AG20443 (cell line): ENCODE measurements around the gene DNAJC2.

ENCODE experiments used
- DNase-seq: peaks from one replicate; pipeline ENCODE4 v3.0.0; 2012; ENCODE audit warnings: low spot score, mixed read lengths

Gene DNAJC2

DNA sequence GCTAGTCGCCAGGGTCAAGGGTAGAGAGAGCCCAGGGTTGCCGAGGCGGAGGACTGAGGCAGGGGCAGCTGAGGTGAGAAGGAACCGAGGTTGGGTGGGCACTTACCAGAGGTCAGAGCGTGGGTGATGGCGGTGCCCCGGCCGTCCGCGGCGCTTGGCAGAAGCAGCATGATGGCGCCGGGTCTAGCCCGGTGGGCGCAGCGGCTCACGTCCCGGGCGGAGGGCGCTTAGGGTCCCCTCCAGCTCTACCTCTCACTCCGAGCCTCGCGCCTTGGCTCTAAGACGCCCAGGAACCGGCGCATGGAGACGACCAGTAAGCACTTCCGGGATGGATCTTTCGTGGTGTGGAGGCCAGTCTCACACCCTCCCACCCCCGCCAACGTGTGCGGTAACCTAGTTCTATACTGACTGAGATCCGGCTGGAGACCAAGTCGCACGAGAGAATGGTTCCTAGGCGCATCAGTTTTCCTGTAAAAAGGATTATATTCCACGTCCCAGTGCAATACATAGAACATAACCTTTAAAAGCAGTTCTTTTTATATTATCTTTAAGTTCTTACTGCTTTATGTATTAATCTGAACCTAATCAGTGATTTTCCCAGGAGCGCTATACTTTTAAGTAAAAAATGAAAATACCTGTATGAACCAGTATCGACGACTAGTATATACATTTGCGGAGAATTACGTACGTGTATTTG, at the start of gene DNAJC2:
TSS of gene DNAJC2 (minus strand) at position 315 of the 697 bp plus-strand sequence. CDS start at position 170, 145 bp downstream.
- DNase-seq = peak; percentile 95

DNA sequence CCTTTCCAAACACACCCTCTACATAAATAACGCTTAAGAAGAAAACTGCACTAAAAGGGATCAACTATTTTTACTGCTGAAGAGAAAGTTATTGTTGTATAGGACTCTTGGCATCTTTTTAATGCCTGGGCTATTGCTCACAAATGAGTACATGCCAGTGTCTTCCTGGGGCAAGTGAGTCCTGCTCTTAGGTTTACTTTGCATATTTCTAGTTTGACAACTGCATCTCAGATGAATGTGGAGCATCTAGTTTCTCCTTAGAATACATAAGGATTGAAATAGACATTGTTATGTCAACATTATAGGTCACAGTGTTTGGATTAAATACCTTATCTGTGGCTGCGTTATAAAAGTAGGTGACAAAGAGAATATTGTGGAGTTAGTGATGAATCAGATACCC, 47.4 kb upstream of the DNAJC2 start:
- no peak for DNase-seq

DNA sequence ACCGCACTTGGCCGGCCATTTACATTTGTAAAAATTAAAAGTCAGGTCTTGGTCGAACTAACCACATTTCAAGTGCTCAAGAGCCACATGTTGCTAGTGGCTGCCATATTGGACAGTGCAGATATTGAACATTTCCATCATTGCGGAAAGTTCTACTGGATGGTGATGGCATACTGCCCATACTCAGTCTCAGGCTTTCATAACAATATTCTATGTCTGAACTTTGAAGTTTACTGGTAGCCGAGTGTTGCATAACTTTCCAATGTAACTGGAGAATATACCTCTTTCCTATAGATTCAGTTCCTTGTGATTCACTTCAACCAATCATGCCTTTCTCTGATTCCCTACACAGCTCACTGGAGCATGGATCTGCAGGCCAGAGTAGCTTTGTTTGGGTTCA, 46.6 kb upstream of the DNAJC2 start:
- DNase-seq = no peak

DNA sequence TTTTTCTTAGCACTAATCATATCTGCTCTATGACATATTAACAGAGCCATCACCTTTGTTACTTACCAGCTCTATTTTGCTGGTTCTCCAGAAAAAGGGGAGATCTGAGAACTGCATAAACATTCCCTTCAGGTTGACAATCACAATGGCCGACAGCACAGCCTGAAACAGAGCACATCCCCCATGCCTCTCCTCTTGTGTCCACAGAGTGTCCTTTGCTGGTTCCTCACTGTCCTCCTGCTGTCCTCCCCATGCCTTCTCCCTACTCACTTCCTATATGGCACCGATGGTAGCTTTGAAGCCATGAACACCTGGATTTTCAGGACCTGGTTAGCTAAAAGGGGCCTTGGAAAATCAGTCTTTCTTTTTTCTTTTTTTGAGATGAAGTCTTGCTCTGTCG, 44.7 kb upstream of the DNAJC2 start:
- no peak for DNase-seq

DNA sequence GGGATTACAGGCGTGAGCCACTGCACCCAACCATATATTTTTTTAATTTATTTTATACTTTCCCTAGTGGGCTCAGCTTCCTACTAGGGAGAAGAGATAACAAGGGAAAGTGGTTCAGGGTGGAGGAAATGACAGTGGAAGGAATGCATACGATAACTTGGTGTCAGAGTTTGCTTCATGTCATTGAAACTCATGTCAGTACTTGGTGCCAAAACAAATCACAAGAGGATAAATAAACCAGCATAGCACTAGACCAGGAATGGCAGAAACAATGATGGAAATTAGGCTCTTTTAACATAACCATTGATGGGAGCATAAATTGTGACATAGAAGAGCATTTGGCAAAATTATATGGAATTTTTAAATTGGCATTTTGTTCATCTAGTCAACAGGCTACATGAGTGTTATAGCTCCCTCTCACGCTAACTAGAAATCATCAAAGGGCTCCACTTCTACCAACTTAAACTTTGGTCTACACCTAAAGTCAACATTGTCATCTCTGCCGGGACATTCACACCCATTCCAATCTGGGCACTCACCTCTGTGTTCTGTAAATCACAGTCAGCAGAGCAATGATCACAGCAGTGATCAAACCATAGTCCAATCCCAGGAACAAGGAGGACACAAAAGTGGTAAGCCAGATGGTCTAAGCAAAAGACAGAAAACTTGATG, 44.0 kb upstream of the DNAJC2 start:
- DNase-seq = no peak

- DNase-seq = no peak
These were observed 42.7 kb upstream of the DNAJC2 start for GRCh38 chr7:103387242-103387641.

- no peak for DNase-seq
These were observed 37.5 kb upstream of the DNAJC2 start for GRCh38 chr7:103382032-103382402.

DNA sequence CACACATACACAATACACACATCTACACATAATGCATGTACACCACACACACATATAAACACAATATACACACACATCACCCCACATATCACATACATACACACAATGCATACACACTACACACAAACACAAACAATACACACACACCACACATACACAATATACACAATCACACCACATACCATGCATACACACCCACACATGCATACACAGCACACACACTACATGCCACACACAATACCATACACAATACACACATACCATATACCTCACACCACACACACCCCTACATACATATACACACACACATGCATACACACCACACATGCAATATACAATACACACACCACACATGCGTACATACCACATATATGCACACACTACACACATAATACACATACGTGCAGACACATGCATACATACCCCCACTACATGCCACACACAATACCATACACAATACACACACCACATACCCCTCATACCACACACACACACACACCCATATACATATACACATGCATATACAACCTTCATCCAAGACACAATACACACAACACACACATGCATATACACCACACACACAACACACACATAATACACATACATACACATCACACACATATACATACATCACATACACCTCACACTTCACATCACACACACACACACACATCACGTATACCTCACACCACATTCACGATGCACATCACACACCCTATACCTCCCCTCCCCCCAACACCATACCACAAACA, 36.9 kb upstream of the DNAJC2 start:
- no peak for DNase-seq

DNA sequence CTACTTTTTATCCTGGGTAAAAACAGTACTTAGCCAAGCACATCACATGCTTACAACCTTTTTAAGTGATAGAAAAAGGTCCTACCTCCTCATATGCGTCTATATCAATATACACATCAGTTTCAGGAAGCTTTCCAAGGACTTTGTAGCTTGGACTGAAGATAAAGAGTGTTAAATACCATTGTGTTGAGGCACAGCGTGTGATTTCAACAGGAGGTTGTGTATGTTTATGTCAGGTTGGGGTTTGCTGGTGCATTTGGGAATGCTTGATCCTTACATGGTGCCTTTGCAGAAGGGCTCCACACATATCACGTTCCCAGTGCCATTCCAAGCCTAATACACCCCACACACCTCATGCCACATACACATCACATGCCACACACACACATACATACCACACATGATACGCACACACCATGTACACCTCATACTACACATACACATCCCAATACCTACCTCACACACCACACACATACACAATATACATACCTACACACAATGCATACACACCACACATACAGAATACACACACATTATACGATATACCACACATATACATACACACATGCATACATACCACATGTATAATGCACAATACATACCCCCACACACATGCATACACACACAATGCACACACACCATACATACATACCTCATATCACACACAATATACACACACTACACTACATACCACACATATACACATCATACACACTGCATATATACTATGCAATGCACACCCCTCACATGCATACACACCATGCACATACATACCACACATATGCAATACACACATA, 36.0 kb upstream of the DNAJC2 start:
- no peak for DNase-seq

DNA sequence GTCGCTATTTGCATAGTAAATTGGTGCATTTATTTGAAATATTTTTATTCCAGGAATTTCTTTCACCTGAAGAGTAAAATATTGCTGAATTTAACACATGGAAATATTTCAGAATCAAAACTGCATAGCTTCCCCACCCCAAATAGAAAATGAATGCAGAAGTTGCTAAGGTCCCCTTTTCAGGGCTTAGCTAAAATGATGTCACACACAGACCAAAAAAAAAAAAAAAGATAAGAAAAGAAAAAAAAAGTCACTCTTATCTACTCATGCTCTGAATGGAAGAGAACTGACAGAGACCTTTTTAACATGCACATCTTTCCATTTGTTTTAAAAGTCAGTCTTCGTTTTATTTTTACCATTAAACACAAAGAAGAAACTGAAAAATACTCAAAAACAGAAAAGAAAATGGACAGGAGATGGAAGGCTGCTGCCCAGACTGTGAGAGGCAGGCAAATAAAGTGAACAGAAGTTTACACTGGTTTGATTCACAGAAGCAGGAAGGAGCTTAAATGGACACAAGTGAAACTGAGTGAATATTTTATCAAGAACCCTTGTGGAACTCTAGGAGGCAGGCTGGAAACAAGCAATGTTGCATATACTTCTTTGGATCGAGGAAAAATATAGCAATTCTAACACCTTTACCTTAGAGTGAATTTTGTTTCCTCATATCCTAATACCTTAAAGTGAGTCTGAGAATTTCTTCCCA, 34.9 kb upstream of the DNAJC2 start:
- DNase-seq = no peak

DNA sequence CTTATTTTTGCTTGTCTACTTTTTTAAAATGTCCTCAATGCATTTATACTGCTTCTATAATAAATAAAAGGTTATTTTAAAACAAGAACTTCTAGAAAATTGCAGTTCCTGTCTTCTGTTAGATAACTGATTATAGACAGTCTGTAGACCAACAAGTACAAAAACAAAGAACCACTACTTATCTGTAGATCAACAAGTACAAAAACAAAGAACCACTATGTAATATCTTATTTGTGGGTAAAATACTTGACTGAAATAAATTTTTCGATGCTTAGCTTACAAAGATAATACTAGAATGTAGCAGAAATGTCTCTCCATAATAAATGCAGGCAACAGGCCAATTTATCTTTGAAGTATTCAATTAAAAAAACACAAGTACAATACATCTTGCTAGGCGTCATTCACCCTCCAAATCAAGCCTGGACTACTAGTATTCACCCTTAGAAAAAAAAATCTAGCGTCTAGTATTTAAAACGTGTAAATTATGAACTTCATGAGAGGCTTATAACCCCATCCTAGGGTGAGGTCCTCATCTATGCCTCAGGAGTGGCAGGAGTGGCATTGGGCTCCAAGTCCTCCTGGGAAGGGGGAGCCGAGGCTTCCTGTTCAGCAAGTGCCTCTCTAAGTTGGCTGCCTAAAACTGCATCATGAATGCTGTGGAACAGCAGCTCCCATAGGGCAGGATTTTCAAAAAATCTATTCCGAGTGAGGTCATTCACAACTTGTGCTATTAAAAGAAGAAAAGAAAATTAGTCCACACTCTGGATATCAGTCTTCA, 29.5 kb upstream of the DNAJC2 start:
- DNase-seq = no peak

DNA sequence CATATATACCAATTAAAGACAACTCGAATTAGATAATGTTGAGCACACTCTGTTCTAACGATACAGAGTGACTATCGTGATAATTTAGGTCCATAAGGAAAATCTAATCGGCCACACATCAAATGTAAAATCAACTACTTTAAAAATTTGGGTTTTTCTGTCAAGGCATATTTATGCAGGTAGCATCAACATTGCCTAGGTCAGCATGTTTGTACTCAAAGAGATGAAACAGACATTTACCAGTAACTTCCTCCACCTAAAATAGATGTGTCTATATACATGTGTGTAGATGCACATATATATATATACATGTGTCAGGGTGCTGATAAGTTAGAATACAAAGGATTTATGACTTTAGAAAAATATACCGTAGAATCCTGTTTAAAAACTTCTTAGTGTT, 24.9 kb upstream of the DNAJC2 start:
- no peak for DNase-seq

- no peak for DNase-seq
These were observed 5.2 kb upstream of the DNAJC2 start for GRCh38 chr7:103349805-103350204.

DNA sequence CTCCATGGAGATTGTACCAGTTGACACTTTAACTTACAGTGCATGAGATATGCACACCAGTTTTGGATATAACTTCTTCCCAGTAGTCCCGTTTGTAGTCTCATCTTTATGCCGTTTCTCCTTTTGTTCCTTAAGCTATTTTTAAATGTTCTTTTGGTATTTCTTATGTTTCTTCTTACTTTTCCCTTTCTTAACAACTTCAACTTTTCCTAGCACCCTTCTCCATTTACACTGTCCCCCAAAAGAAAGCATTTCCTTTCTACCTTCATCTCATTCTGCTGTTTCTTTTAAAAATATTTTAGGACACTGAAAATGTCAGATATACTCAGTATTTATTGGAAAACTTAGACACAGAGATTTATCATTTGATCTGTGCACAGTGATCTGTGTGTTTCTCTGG, 4.4 kb upstream of the DNAJC2 start:
- DNase-seq = no peak

- DNase-seq = no peak
These were observed 3.9 kb upstream of the DNAJC2 start for GRCh38 chr7:103348452-103348851.

DNA sequence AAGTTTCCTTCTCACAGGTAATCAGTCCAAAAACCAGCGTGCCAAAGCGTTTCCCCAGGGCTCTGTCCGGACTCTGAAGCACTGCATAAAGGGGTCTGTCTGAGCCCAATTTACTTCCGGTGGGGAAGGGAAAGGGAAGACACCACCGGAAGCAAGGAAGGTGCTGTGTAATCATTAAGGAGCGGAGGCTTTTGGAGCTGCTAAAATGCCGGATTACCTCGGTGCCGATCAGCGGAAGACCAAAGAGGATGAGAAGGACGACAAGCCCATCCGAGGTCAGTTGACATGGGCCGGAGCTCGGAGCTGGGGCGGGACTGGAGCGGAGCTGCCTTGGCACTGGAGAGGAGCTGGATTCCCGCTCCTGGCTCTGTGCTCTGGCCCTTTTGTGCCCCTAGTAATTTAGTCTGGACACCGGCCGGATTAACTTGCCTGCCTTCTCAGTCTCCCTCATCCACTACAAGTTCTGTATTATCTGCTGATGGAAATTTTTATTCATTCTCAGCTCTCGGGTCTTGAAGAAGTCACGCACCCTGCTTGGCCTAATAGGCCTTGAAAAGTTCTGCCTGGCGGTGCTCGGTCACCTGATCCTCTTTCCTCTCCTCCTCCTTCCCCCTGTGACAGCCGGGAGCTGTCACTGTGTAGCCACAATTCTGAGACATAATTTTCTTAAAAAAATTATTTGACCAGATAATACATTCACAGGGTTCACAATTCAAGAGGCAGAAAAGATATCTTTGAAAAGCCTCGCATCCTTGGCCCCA, 3.1 kb upstream of the DNAJC2 start, which contains the start of gene PSMC2:
TSS of gene PSMC2 (plus strand) at position 137 of the 761 bp plus-strand sequence. CDS start at position 206, 69 bp downstream.
- DNase-seq = peak; percentile 88

- DNase-seq = no peak
These were observed 1.8 kb upstream of the DNAJC2 start for GRCh38 chr7:103346396-103346795.

GRCh38 chr7:103343758-103344452, 662 bp downstream of the DNAJC2 start:
- DNase-seq = peak; percentile 45

DNA sequence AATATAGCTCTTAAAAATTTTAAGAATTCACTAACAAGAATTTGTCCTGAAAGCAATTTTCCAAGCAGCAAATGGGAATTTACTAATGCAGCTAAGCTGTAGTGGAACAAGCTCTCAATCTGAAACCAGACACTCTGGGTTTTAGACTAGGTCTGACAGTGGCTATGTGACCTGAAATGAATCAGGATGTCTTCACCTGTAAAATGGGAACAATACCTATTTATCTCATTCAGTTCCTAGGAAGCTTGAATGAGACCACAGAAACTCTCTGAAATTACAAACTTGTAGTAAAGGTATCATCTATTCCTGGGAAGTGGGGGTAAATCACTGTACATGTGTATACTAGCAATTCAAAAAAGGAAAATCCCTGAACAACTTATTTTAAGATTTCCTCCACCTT, 1.2 kb downstream of the DNAJC2 start:
- no peak for DNase-seq
